RWPE2 (cell line): ENCODE data around the gene DKKL1.

Experiments
- ATAC-seq: fragments of 200-7000 bp; cut with Tn5 transposase; 3 replicates; pipeline ENCODE4 v1.9.1; 2021; ENCODE audit warnings: low read depth
- DNase-seq: peaks from one replicate; pipeline ENCODE4 v3.0.0-alpha.2; 2020; ENCODE audit warnings: low spot score
- H3K27ac ChIP-seq: fragments of 450-650 bp; 2 replicates; pipeline ENCODE4 v1.5.1; 2017; ENCODE audit warnings: mild to moderate bottlenecking; ENCODE audit not compliant: poor library complexity, severe bottlenecking
- H3K27me3 ChIP-seq: fragments of 250-450 bp; sonication (Bioruptor Pico); 2 replicates; pipeline ENCODE4 v1.5.1; 2021; ENCODE audit warnings: mild to moderate bottlenecking, moderate library complexity; ENCODE audit not compliant: insufficient read depth, poor library complexity, severe bottlenecking
- H3K36me3 ChIP-seq: fragments of 250-450 bp; sonication (Bioruptor Pico); 2 replicates; pipeline ENCODE4 v1.5.1; 2020; ENCODE audit warnings: low read depth, mild to moderate bottlenecking, moderate library complexity
- H3K4me1 ChIP-seq: fragments of 250-450 bp; sonication (Bioruptor Pico); 2 replicates; pipeline ENCODE4 v1.5.1; 2021; ENCODE audit warnings: mild to moderate bottlenecking, moderate library complexity; ENCODE audit not compliant: insufficient read depth, poor library complexity, severe bottlenecking
- H3K4me3 ChIP-seq: fragments of 250-450 bp; sonication (Bioruptor Pico); 2 replicates; pipeline ENCODE4 v1.5.1; 2021; ENCODE audit warnings: mild to moderate bottlenecking, moderate library complexity; ENCODE audit not compliant: severe bottlenecking
- H3K9me3 ChIP-seq: fragments of 250-450 bp; sonication (Bioruptor Pico); 2 replicates; pipeline ENCODE4 v1.5.1; 2021; ENCODE audit warnings: mild to moderate bottlenecking, moderate library complexity; ENCODE audit not compliant: severe bottlenecking
- TF ChIP-seq, protein P1 (sequence below): fragments of 450-650 bp; IDR thresholded peaks from one replicate; pipeline ENCODE4 v1.5.1; 2017; ENCODE audit warnings: mild to moderate bottlenecking, moderate library complexity; ENCODE audit not compliant: poor library complexity, severe bottlenecking

DKKL1 gene

DNA sequence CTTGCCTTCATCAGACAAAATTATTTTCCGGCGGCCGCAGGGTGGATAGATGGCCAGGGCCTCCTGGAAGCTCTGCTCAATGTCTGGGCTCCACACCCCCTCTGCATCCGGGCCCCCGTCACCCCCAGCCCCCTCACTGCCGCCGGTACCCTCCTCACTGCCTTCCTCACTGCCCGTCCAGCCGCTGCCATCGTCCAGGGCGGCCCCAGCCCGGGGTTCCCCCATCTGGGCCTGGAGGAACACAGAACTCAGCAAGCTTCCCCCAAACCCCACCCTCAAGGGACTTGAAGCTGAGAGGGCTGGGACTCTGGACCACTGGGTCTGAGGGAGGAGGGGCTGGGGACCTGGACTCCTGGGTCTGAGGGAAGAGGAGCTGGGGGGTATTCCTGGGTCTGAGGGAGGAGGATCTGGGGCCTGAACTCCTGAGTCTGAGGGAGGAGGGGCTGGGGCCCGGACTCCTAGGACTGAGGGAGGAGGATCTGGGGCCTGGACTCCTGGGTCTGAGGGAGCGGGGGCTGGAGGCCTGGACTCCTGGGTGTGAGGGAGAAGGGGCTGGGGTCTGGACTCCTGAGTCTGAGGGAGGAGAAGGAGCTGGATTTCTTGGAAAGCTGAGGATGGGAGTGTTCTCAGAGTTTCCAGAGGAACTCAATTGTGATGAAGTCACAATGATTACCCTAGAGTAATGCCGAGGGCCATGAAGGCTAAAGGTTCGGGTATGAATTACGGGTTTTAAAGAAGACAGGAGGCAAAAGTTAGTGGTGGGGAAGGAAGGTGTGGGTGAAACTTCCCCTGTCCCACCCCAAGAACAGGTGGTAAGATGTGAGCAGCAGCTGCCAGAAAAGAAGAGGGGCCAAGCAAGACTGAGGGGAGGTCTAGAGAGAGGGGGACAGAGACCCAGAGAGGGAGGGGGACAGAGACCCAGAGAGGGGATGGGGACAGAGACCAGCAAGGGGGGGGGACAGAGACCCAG, 3.5 kb upstream of the DKKL1 start:
- Histone ChIP-seq H3K27me3 (no peaks in the 10 kb centered on the region), H3K9me3 (no peaks in the 10 kb centered on the region), H3K36me3 (peaks cover 8% of the 10 kb centered on the region), H3K4me3 (no peak overlapping the region), H3K4me1 (no peaks in the 10 kb centered on the region), H3K27ac (no peak overlapping the region)
- DNase-seq (no peak), ATAC-seq (no peak)
- TF ChIP-seq, protein P1, sequence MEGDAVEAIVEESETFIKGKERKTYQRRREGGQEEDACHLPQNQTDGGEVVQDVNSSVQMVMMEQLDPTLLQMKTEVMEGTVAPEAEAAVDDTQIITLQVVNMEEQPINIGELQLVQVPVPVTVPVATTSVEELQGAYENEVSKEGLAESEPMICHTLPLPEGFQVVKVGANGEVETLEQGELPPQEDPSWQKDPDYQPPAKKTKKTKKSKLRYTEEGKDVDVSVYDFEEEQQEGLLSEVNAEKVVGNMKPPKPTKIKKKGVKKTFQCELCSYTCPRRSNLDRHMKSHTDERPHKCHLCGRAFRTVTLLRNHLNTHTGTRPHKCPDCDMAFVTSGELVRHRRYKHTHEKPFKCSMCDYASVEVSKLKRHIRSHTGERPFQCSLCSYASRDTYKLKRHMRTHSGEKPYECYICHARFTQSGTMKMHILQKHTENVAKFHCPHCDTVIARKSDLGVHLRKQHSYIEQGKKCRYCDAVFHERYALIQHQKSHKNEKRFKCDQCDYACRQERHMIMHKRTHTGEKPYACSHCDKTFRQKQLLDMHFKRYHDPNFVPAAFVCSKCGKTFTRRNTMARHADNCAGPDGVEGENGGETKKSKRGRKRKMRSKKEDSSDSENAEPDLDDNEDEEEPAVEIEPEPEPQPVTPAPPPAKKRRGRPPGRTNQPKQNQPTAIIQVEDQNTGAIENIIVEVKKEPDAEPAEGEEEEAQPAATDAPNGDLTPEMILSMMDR: no peak

DNA sequence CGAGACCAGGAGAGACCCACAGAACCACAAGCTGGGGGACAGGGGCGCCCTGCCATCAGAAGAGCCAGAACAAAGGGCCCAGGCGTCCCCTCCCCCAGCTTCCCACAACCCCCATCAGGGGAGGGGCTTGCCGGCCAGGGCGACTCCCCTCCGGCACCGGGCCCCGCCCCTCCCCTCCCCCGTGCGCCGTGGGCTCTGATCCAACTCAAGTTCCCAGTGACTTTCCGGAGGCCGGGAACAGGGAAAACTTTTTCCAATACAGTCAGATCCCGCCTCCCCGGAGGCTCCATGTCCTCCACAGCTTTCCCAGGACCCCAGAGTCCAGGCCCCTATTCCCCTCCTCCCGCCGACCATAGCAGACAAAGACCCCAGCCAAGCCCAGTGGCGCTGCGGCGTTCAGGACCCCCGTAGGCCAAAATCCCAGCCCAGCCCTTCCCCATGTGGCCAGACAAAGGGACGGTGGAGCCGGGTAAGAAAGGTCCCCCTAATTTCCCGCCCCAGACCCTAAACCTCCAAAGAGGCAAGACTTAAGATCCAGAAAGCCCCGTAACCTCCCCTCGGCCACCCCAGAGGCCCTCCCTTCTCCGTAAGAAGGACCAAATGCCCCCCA, 2.1 kb upstream of the DKKL1 start:
- H3K4me3 ChIP-seq: peak overlapping the region; percentile 48
- DNase-seq: no peak

DNA sequence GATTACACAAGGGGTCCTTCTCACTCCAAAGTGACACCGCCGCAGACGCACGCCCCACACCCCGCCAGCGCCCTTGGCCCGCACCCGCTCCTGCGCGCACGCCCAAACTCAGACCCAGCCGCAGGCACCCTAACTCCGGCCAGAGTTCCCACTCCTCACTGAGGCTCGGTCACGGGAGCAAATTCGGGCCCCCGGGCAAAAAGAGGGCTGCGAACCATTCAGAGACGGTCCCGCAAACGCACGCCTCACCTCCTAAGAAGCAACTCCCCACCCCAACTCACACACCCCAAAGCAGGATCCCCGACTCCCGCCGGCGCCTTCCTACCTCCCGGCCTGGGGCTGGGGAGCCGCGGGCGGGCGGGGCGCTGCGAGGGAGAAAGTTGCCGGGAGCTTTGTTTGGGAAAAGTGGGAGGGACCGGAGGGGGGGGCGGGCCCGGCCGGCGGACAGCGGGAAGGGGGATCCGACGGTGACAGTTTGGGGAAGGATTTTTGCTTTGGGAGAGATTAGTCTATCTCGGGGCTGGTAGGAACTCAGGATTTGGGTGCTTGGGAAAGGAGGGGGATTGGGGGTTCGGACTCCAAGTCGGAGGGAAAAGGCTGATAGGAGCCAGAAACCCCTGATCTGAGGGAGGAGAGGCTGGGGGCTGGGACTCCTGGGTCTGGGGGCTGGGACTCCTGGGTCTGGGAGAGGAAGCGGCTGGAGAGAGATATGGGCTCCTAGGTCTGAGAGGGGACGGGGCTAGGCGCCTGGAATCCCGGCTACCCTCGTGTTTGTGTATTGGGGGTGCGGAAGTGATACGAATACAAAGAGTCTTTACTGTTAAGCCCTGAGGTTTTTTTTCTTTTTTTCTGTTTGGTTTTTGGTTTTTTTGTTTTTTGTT, 1.4 kb upstream of the DKKL1 start, which contains the start of gene TEAD2:
Gene TEAD2 (minus strand): TSS at position 369 of the 881 bp plus-strand sequence. CDS start 2,341 bp downstream, outside the sequence.
- no peaks in the 10 kb centered on the region for H3K4me1 ChIP-seq
- peaks cover 8% of the 10 kb centered on the region for H3K36me3 ChIP-seq
- H3K9me3 ChIP-seq: no peaks in the 10 kb centered on the region
- TF ChIP-seq, protein P1: no peak
- H3K27me3 ChIP-seq: no peaks in the 10 kb centered on the region
- H3K27ac ChIP-seq: peak within 1 kb of the TSS; percentile 38
- DNase-seq (no peak), ATAC-seq (peak; percentile 18; the same call in 2 of the 3 replicates)
- peak within 1 kb of the TSS; percentile 48 for H3K4me3 ChIP-seq

More for the DNA sequence above, 2.1 kb upstream of the DKKL1 start:
- peak overlapping the region; percentile 38 for H3K27ac ChIP-seq
- no peaks in the 10 kb centered on the region for H3K4me1 ChIP-seq
- TF ChIP-seq, protein P1: no peak
- peaks cover 8% of the 10 kb centered on the region for H3K36me3 ChIP-seq
- H3K9me3 ChIP-seq: no peaks in the 10 kb centered on the region
- no peak for ATAC-seq
- H3K27me3 ChIP-seq: no peaks in the 10 kb centered on the region

DNA sequence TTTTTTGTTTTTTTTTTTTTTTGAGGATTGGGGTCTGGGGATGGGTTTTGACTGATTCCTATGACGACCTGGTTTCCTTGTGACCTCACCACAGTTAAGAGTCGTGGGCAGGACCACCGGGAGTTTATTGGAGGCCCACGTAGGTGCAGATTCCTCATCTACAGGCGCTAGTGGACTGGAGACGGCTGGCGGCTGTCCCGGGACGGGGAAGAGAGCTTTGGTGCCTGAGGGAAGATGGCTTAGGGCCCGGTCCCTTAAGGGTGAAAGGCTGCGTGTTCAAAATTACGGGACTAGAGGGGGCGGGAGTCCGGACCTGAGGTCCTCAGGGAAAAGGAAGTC, 779 bp upstream of the DKKL1 start:
- Histone ChIP-seq H3K9me3 (no peaks in the 10 kb centered on the region), H3K36me3 (peaks cover 5% of the 10 kb centered on the region; the same call in 1 of the 2 replicates), H3K4me1 (no peaks in the 10 kb centered on the region), H3K4me3 (peak overlapping the region; percentile 48), H3K27ac (peak overlapping the region; percentile 38), H3K27me3 (no peaks in the 10 kb centered on the region)
- no peak for ATAC-seq
- TF ChIP-seq, protein P1: no peak
- DNase-seq: no peak
